ENCODE data around the gene RBX1.

Gene RBX1

DNA sequence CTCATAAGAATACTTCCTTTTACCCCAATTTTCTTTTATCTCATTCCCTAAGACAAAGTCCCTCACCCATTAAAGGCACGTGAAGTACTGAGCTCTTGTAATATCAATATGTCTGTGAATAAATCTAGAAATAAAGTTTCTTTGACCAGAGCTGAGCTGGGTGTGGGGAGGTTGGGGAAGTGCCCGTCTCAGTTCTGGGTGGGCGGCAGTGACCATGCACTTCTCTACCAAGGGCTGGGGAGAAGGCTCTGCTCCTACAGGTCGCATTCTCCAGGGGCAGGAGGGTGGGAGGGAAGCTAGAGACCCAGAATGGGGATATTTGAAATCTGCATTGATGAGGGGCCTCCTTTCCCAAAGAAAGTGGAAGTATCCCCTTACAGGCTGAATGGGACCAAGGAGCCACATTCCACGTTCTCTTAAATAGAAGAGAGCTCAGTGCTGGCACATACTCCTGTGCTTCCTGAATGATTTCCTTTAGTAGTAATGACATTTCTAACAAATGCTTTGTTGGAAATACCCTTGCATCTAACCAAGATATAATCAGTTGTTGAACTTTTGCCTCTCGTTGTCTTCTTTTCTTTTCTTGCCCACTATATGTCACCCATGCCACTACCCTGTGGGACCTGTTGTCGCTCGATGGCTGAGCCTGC is 16.1 kb downstream of the RBX1 start:
- TF ChIP-seq CTCF (IDR thresholded peaks at IDR 0.05; ENCODE audit: low read depth, low read length, missing control alignments), result no peak
- H3K4me3 ChIP-seq (ENCODE audit: low read depth, low read length), result no peak overlapping the region
- no peak for DNase-seq (ENCODE audit: low read depth)

GRCh38 chr22:40972587-40972986 is 21.4 kb downstream of the RBX1 start:
- H3K4me3 ChIP-seq (ENCODE audit: low read depth, low read length), result no peak overlapping the region
- no peak for TF ChIP-seq CTCF (IDR thresholded peaks at IDR 0.05; ENCODE audit: low read depth, low read length, missing control alignments)
- DNase-seq (ENCODE audit: low read depth), result no peak

DNA sequence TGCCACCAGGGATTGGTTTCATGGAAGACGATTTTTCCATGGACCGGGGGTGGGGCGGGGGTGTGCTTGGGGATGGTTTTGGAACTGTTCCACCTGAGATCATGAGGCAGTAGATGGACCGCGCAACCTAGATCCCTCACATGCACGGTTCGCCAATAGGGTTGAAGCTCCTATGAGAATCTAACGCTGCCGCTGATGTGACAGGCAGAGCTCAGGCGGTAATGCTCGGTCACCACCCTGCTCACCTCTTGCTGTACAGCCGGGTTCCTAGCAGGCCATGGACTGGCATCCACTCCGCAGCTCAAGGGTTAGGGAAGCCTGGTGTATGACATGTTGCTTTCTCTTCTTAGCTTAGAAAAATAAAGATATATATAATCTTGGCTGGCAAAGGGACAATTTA is 22.0 kb downstream of the RBX1 start:
- H3K4me3 ChIP-seq (ENCODE audit: low read depth, low read length), result no peak overlapping the region
- no peak for TF ChIP-seq CTCF (IDR thresholded peaks at IDR 0.05; ENCODE audit: low read depth, low read length, missing control alignments)
- no peak for DNase-seq (ENCODE audit: low read depth)

DNA sequence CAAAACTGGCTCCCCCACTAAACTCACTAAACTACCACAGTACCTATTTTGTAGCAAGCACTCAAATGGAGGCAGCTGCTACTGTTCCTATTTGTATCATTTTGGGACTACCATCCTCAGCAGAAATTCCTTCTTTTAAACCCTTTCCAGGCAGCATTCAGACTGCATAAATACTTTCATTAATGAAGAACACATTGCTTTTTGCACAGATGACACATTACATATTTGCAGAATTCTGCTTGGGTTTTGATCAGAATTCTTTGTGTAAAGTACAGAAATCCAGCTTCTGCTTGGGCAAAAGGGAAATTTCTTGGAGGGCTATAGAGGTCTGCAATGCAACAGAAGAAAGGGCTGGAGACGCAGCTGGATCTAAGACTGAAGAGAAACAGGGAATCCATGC is 24.2 kb downstream of the RBX1 start:
- H3K4me3 ChIP-seq (ENCODE audit: low read depth, low read length), result no peak overlapping the region
- no peak for DNase-seq (ENCODE audit: low read depth)
- no peak for TF ChIP-seq CTCF (IDR thresholded peaks at IDR 0.05; ENCODE audit: low read depth, low read length, missing control alignments)

DNA sequence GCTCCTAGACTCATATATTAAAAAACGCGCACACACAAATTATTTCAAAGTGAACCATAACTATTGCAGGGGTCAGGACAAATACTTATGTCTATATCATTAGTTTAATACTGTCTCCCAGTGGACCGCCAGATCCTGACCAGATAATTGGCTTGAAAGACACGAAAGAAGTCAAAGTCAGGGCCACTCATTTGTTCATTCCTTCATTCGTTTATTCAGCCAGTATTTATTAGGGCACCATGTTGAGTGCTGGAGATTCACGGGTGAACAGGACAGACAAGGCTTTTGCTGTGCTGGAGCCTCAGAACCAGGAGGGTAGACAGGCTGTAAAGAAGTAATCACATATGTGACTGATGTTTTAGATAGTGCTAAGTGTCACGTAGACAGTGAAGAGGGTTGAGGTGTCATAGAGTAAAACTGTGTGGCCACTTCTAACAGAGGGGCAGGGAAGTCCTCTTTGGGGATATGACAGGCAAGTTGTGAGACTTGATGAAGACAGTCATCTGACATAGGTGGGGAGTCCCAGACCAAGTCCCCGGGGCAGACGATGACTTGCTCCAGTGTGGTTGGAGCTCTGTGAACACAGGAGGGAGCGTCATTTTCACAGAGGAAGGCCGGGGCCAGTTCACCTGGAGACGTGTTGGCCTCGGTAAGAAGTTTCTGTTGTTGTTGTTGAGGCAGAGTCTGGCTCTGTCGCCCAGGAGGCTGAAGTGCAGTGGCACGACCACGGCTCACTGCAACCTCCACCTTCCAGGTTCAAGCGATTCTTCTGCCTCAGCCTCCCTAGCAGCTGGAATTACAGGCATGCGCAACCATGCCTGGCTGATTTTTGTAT is 25.9 kb downstream of the RBX1 start:
- TF ChIP-seq CTCF (IDR thresholded peaks at IDR 0.05; ENCODE audit: low read depth, low read length, missing control alignments), result no peak
- no peak for DNase-seq (ENCODE audit: low read depth)
- H3K4me3 ChIP-seq (ENCODE audit: low read depth, low read length), result no peak overlapping the region

DNA sequence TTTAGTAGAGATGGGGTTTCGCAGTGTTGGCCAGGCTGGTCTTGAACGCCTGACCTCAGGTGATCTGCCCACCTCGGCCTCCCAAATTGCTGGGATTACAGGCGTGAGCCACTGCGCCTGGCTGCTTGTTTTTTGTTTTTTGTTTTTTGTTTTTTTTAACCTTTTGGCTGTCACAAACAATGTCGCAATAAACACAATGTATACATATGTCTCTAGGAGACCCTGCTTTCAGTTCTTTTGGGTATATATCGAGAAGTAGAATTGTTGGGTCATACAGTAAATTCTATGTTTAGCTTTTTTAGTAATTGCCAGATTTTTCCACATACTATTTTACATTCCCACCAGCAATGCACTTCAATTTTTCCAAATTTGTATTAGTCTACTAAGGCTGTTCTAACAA is 28.0 kb downstream of the RBX1 start:
- TF ChIP-seq CTCF (IDR thresholded peaks at IDR 0.05; ENCODE audit: low read depth, low read length, missing control alignments), result no peak
- H3K4me3 ChIP-seq (ENCODE audit: low read depth, low read length), result no peak overlapping the region
- DNase-seq (ENCODE audit: low read depth), result no peak
